PC-3 (cell line): ENCODE measurements around the gene NLRP1. TPM values are rescaled to one million over a fixed set of nuclear protein-coding genes. Genes with fewer than 3 reads are reported as not detected.

Source experiments
- ATAC-seq: fragments of 200-7000 bp; cut with Tn5 transposase; 2 replicates; pipeline ENCODE4 v1.9.1; 2020; ENCODE audit warnings: mild to moderate bottlenecking, moderate library complexity
- BruUV-seq: library from RNA; stranded (reverse); fragments of 400-500 nt; replicated peaks from 2 replicates; lab custom pipeline; 2021; lab: Mats Ljungman, UMichigan
- CTCF ChIA-PET: fragments of 300-600 bp; sonication (Branson Sonifier 250); formaldehyde crosslinking; loops from one replicate; lab custom pipeline; 2022; ENCODE audit warnings: antibody characterized with exemption; lab: Charles Lee
- POLR2A ChIA-PET: fragments of 300-600 bp; sonication (Branson Sonifier 250); formaldehyde crosslinking; loops from one replicate; lab custom pipeline; 2022; ENCODE audit warnings: antibody characterized with exemption; ENCODE audit not compliant: unreplicated experiment; lab: Charles Lee
- DNase-seq: peaks from one replicate; pipeline ENCODE4 v3.0.0-alpha.2; 2015
- H2AFZ ChIP-seq: fragments of 300-600 bp; sonication (generic); 2 replicates; pipeline ENCODE4 v1.6.0; 2016; ENCODE audit warnings: antibody characterized with exemption, low read length
- H3F3A ChIP-seq: fragments of 300-600 bp; sonication (generic); one replicate; pipeline ENCODE4 v1.6.0; 2017; ENCODE audit warnings: antibody characterized with exemption, low read length, control low read depth, mild to moderate bottlenecking; ENCODE audit not compliant: unreplicated experiment
- H3K27ac ChIP-seq: fragments of 300-600 bp; sonication (generic); 2 replicates; pipeline ENCODE4 v1.5.1; 2016; ENCODE audit warnings: mild to moderate bottlenecking, low read length
- H3K27me3 ChIP-seq: fragments of 300-600 bp; sonication (generic); 2 replicates; pipeline ENCODE4 v1.6.1; 2016; ENCODE audit warnings: low read length, mixed read lengths
- H3K36me3 ChIP-seq: fragments of 300-600 bp; sonication (generic); 2 replicates; pipeline ENCODE4 v1.6.1; 2016; ENCODE audit warnings: low read depth, mixed run types, low read length, mixed read lengths
- H3K4me1 ChIP-seq: fragments of 300-600 bp; sonication (generic); 2 replicates; pipeline ENCODE4 v1.5.1; 2016; ENCODE audit warnings: low read length; ENCODE audit not compliant: insufficient read depth
- H3K4me2 ChIP-seq: fragments of 300-600 bp; sonication (generic); 2 replicates; pipeline ENCODE4 v1.6.0; 2016; ENCODE audit warnings: low read length
- H3K4me3 ChIP-seq: fragments of 300-600 bp; sonication (generic); 2 replicates; pipeline ENCODE4 v1.5.1; 2016; ENCODE audit warnings: mild to moderate bottlenecking, low read length, mixed read lengths
- H3K79me2 ChIP-seq: fragments of 300-600 bp; sonication (generic); 2 replicates; pipeline ENCODE4 v1.6.1; 2017; ENCODE audit warnings: low read length, mixed read lengths
- H3K9ac ChIP-seq: fragments of 300-600 bp; sonication (generic); 2 replicates; pipeline ENCODE4 v1.6.0; 2016; ENCODE audit warnings: mild to moderate bottlenecking, low read length
- H3K9me2 ChIP-seq: fragments of 300-600 bp; sonication (generic); replicated peaks from 2 replicates; pipeline ENCODE4 v1.6.1; 2016; ENCODE audit warnings: mixed run types, low read length, mixed read lengths
- H3K9me3 ChIP-seq: fragments of 300-600 bp; sonication (generic); 2 replicates; pipeline ENCODE4 v1.6.1; 2016; ENCODE audit warnings: low read length, mixed read lengths
- H4K20me1 ChIP-seq: fragments of 300-600 bp; sonication (generic); 2 replicates; pipeline ENCODE4 v1.6.1; 2016; ENCODE audit warnings: low read length, mixed read lengths
- EZH2 ChIP-seq: fragments of 300-600 bp; sonication (generic); IDR thresholded peaks from one replicate; pipeline ENCODE4 v1.6.1; 2017; ENCODE audit warnings: antibody characterized with exemption, mild to moderate bottlenecking, low read length; ENCODE audit not compliant: unreplicated experiment
- EZH2phosphoT487 ChIP-seq: fragments of 300-600 bp; sonication (generic); IDR thresholded peaks from 2 replicates; pipeline ENCODE4 v1.6.1; 2018; ENCODE audit warnings: mild to moderate bottlenecking, antibody characterized with exemption, low read length, borderline replicate concordance
- intact Hi-C: fragments of 100-400 bp; cut with micrococcal nuclease; formaldehyde crosslinking; loops from 2 replicates; pipeline ENCODE4 v1.9.0; 2023
- total RNA-seq: library from RNA; depleted of rRNA; stranded (reverse); fragments of >200 nt; gene quantifications from 2 replicates; pipeline ENCODE4 v1.2.3, GENCODE V29; 2014
- TF ChIP-seq, protein P1 (sequence below): fragments of 300-600 bp; sonication (generic); conservative IDR thresholded peaks from 2 replicates; pipeline ENCODE4 v1.5.1; 2017; ENCODE audit warnings: antibody characterized with exemption, low read depth, mild to moderate bottlenecking, low read length

The NLRP1 gene
- total RNA-seq, 1 experiment from 2014 or later: 1.8 TPM

GRCh38 chr17:5591966-5592365 lies 7.7 kb upstream of the NLRP1 start:
- H3K9me3 ChIP-seq: no peaks in the 10 kb centered on the region
- H3K4me3 ChIP-seq: no peak overlapping the region
- CTCF ChIA-PET: no interaction called here
- H2AFZ ChIP-seq: 0 out of 2 replicates have a peak overlapping the region, but pooled peaks have one; percentile 14
- H4K20me1 ChIP-seq: no peaks in the 10 kb centered on the region
- DNase-seq (no peak), ATAC-seq (no peak)
- H3K79me2 ChIP-seq: no peaks in the 10 kb centered on the region
- intact Hi-C loops: loop anchor here (2.0 to 10.0 kb wide), 4 partner anchors 115 to 473 kb away; no protein-coding TSS in a partner anchor
- H3K4me2 ChIP-seq: no peak overlapping the region
- H3K4me1 ChIP-seq: peaks cover 4% of the 10 kb centered on the region
- no peaks in the 10 kb centered on the region for H3K27me3 ChIP-seq
- POLR2A ChIA-PET: no interaction called here
- no peaks in the 10 kb centered on the region for H3F3A ChIP-seq
- no peak overlapping the region for H3K27ac ChIP-seq
- no peaks in the 10 kb centered on the region for H3K36me3 ChIP-seq
- no peaks in the 10 kb centered on the region for H3K9me2 ChIP-seq
- no TSS peak for BruUV-seq
- TF ChIP-seq, protein P1, sequence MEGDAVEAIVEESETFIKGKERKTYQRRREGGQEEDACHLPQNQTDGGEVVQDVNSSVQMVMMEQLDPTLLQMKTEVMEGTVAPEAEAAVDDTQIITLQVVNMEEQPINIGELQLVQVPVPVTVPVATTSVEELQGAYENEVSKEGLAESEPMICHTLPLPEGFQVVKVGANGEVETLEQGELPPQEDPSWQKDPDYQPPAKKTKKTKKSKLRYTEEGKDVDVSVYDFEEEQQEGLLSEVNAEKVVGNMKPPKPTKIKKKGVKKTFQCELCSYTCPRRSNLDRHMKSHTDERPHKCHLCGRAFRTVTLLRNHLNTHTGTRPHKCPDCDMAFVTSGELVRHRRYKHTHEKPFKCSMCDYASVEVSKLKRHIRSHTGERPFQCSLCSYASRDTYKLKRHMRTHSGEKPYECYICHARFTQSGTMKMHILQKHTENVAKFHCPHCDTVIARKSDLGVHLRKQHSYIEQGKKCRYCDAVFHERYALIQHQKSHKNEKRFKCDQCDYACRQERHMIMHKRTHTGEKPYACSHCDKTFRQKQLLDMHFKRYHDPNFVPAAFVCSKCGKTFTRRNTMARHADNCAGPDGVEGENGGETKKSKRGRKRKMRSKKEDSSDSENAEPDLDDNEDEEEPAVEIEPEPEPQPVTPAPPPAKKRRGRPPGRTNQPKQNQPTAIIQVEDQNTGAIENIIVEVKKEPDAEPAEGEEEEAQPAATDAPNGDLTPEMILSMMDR: no peak
- H3K9ac ChIP-seq: no peak overlapping the region

DNA sequence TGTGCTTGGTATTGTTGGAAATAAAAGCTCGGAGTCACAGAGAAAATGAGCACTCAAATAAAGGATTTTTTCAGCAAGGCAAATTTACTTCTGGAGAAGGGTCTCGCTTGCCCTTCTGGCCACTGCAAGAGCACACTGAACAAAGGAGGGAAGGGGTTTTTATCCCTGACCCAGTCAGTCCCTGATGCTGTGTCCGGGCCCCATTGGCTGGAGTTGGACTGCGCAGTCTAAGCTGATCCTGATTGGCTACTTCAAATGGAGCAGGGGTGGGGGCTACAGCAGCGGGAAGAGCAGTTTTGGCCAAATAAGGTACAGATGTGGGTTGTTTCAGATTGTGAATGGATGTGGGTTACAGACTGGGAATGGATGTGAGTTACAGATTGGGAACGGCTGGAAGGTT lies 4.3 kb upstream of the NLRP1 start:
- ChIA-PET CTCF (no interaction called here), POLR2A (no interaction called here)
- intact Hi-C loops: no loop called here

GRCh38 chr17:5587438-5588032 lies 3.2 kb upstream of the NLRP1 start:
- no peak overlapping the region for H2AFZ ChIP-seq
- no peaks in the 10 kb centered on the region for H4K20me1 ChIP-seq
- POLR2A ChIA-PET: no interaction called here
- peak; percentile 79 for DNase-seq
- no peaks in the 10 kb centered on the region for H3K9me2 ChIP-seq
- no peak overlapping the region for H3K9ac ChIP-seq
- BruUV-seq: no TSS peak
- intact Hi-C loops: loop anchor here (1.0 to 2.0 kb wide), 2 partner anchors 691 to 835 kb away; no protein-coding TSS in a partner anchor
- H3K9me3 ChIP-seq: no peaks in the 10 kb centered on the region
- no peak overlapping the region for H3K27ac ChIP-seq
- H3F3A ChIP-seq: peaks cover 9% of the 10 kb centered on the region
- CTCF ChIA-PET: no interaction called here
- no peak for ATAC-seq
- H3K4me2 ChIP-seq: peak overlapping the region; percentile 17; the same call in 1 of the 2 replicates
- no peaks in the 10 kb centered on the region for H3K27me3 ChIP-seq
- H3K4me3 ChIP-seq: no peak overlapping the region
- TF ChIP-seq, protein P1: peak; percentile 84
- no peak for TF ChIP-seq EZH2
- no peak for TF ChIP-seq EZH2phosphoT487
- no peaks in the 10 kb centered on the region for H3K79me2 ChIP-seq
- H3K36me3 ChIP-seq: no peaks in the 10 kb centered on the region
- peaks cover 34% of the 10 kb centered on the region for H3K4me1 ChIP-seq

More for the DNA sequence above, 4.3 kb upstream of the NLRP1 start:
- H3K4me2 ChIP-seq: no peak overlapping the region
- no peak overlapping the region for H3K9ac ChIP-seq
- no peaks in the 10 kb centered on the region for H4K20me1 ChIP-seq
- DNase-seq (no peak), ATAC-seq (no peak)
- H3K9me3 ChIP-seq: no peaks in the 10 kb centered on the region
- peaks cover 9% of the 10 kb centered on the region for H3F3A ChIP-seq
- TF ChIP-seq EZH2phosphoT487 (no peak), EZH2 (no peak)
- TF ChIP-seq, protein P1: no peak
- no peaks in the 10 kb centered on the region for H3K36me3 ChIP-seq
- no peak overlapping the region for H2AFZ ChIP-seq
- no peak overlapping the region for H3K27ac ChIP-seq
- peaks cover 34% of the 10 kb centered on the region for H3K4me1 ChIP-seq
- no peaks in the 10 kb centered on the region for H3K79me2 ChIP-seq
- H3K27me3 ChIP-seq: no peaks in the 10 kb centered on the region
- H3K4me3 ChIP-seq: no peak overlapping the region
- BruUV-seq: no TSS peak
- no peaks in the 10 kb centered on the region for H3K9me2 ChIP-seq
